NCI-H345 (cell line): ENCODE measurements around the gene NOC4L.
"Not testable (repeated sequence)": the region's sequence is repeated elsewhere in the genome, so short reads cannot be mapped to it uniquely, and the experiment has no call there.

ENCODE experiments used
- DNase-seq: peaks from one replicate; lab custom pipeline; 2025; lab: John Stamatoyannopoulos, UW

NOC4L gene

DNA sequence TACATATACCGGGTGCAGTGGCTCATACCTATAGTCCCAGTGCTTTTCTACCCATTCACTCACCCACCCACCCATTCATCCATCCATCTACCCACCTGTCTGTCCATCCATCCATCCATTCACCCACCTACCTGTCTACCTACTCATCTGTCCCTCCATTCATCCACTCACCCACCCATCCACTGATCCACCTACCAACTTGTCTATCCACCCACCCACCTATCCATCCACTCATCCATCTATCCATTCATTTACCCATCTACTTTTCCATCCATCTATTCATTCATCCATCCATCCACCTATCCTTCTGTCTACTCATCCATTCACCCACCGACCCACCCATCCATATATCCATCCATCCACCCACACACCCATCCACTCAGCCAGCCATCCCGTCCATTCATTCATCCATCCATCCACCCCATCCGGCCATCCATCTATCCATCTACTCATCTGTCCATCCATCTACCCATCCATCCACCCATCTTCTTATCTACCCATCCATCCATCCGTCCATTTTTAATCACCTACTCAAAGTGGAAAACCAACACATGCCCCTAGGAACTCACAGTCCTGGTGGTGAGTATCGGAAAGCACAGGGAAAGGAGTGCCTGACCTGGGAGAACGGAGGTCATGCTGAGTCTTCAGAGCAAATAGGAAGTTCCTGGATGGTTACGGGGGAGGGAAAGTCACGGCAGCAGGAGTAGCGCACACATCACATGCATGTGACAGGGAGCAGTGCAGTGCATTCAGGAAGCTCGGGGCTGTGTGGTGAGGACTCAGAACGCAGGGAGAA, 20.1 kb upstream of the NOC4L start:
- DNase-seq: no peak

DNA sequence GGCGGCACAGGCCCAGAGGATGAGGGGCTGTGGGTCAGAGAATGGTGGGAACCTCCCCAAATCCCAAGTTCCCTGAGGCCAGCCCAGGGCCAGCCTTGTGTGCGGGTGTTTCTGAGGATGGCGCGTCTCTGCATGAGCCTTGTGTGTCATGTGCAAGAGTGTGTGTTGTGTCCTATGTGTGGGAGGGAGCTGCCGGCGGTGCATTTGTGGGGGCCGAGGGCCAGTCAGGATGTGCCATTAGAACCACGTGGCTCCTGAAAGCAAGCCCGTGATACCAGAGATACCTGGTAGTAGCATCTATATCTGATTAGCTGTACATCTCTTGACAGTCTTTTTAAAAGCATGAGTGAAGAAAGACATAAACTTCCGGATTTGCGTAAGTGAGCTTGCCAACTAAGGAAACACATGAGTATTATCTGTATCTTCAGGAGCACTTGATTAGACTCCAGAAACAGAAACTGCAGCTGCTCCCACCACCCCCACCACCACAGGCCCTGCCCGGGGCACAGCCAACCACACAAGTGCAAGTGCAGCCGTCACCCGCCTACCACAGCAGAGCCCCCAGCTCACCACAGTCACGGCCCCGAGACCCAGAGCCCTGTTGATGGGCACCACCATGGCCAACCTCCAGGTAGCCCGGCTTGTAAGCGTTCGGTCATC, 19.4 kb upstream of the NOC4L start:
- no peak for DNase-seq

DNA sequence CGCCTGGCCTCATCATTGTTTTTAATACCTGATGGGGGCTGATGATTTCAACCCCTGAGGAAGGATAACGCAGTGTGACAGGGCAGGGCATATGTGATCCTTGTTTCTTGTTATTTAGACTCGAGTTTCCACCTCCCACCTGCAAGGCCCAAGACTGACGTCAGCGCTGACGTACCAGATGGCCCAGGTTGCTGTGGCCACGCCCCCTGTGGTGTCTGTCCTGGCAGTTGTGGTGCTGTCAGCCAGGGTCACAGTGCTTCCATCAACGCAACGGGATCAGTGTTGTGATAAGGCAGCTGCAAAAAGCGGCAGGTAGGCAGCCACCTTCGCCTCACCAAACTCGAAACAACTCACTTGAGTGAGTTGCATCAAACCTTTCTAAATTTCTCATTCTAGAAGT, 18.5 kb upstream of the NOC4L start:
- no peak for DNase-seq

DNA sequence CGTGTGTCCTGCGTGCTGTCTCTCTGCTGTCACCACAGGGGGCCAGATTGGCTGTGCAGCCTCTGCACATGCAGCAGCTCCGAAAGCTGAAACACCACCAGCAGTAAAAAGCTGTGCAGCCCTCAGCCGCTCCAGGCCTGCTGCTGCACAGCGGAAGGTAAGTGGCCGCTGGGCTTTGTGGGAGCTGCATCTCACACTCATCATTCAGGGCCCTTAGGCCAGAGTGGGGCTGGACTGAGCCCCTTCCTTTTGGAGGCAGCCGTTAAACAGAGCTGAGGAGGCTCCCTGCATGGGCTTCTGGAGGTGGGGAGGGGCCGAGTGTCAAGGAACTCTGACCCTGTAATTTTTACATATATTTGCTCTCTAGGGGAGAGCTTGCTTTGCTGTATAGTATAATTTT, 17.2 kb upstream of the NOC4L start:
- no peak for DNase-seq

DNA sequence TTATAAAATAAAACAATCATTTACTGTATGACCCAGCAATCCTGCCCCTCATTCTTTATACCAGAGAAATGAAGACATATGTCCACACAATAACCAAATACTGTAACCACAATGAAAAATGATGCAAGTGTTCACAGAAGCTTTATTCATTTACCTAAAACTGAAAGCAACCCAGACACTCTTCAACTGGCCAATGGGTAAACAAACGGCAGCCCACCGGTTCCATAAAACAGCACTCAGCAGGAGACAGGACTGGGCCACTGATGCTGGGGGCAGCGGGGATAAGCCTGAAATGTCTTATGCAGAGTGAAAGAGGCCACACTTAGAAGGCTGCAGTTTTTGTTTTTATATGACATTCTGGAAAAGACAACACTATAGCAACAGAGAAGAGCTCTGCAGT, 15.2 kb upstream of the NOC4L start:
- no peak for DNase-seq

DNA sequence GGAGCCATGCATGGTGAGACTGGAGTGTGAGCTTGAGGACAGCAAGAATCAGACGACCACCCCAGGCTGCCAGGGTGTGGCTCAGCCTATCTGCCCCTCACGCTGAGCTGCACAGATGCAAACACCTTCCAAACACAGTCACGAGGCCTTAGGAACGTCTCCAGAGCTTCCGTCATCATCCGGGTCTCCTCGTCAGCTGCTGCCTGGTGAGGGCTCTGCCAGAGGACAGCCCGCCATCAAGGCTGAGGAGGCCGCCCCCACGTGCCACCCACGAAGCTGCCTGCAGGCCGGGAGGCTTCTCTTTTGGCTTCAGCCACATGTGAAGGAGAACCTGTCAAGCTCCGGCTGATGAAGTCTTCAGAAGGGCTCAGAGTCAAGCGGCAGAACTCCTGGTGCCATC, 13.6 kb upstream of the NOC4L start:
- no peak for DNase-seq

DNA sequence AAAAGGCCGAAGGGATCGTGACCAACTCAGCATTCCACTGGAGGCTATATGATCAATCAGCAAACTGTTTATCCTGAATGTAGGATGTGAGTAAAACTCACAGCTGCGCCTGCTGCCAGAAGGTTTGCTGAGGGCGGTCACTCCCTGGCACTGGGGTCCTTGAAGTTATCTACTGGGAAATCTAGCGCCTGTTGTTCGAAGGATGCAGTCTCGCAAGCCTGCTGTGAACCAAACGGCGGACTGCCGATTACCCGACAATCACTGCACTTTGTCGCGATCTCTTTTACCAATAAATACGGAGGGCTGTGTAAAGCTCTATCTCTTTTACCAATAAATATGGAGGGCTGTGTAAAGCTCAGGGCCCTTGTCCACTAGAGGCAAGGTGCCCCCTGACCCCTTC, 13.0 kb upstream of the NOC4L start:
- DNase-seq: no peak

DNA sequence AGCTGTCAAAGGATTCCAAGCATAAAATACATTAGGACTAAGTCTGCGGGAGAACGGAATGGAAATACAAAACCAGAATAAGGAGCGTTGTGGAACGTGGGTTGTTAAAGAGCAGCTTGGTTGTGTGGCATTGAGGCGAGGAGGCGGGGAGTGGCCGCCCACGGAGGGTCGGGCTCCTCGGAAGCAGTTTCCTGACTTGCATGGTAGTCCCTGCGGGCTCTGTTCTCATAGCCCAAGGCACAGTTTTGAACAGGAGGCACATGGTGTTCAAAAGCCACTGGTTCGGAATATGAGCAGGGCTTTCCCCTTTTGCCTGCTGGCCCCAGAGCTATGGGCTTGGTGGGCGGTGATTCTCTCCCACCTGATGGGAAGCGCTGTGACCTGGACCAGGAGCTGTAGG, 12.3 kb upstream of the NOC4L start:
- DNase-seq: no peak

DNA sequence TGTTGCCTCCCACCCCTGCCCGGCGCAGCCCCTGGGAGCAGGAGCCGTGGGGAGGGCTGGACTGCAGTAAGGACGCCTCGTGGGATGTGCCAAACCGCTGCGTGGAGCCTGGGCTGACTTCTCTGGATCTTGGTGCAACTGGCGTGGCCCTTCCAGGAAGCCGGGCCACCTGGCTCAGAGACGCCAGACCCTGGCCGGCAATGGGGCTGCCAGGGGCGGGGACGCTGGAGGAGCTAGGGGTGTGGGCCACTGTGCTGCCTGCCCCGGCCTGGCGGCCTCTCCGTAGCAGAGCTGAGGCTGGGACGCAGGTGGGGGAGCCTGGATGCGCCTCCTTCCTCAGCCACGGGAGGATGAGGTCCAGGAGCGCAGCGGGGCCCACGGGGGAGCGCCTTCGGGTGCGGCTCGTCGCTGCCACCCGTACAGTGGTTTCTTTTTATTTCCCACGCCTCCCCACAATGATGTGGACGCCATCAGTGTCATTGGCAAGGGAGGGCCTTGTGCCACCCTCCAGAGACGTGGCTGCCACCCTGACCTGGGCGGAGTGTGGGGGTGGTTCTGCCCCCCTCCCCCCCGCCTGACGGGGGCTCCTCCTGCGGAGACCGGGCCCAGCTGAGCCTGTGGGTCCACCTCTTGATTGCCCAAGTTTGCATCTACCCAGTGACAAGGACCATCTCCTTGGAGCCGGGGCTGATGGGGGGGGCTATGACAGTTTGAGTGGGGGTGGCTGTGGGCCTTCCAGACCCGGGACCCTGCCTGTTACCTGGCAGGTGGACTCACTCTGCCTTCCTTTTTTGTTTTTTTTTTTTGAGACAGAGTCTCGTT, 11.4 kb upstream of the NOC4L start:
- no peak for DNase-seq

DNA sequence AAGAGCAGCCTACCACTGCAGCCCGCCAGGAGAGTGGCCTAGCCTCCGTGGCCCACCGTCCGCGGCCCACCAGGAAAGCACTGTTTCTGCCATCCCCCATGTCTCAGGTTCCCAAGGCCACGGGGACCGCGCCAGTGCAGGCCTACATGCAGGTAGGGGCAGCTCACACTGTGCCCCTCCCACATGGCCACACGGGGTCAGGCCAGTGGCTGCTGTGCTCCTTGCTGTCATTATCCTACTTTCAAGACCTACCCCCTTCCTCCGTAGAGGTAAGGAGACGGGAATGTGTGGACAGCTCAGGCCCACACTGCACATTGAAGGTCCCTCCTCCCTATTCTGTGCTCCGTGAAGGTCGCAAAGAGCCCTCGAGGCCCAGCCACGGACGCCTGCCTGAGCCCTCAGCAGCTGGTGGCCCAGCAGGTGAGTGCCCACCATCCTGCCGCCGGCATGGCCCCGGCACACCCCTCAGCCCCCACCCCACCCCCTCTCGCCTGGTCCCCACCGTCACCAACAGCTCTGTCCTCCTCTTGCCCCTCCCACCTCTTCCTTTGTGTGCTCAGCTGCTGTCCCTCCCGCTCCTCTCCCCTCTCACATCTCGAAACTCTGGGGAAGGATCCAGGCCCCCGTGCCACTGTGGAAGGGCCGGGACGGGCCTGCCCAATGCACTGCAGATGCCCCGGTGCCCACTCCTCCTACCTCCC, 10.2 kb upstream of the NOC4L start:
- DNase-seq: peak; percentile 81

DNA sequence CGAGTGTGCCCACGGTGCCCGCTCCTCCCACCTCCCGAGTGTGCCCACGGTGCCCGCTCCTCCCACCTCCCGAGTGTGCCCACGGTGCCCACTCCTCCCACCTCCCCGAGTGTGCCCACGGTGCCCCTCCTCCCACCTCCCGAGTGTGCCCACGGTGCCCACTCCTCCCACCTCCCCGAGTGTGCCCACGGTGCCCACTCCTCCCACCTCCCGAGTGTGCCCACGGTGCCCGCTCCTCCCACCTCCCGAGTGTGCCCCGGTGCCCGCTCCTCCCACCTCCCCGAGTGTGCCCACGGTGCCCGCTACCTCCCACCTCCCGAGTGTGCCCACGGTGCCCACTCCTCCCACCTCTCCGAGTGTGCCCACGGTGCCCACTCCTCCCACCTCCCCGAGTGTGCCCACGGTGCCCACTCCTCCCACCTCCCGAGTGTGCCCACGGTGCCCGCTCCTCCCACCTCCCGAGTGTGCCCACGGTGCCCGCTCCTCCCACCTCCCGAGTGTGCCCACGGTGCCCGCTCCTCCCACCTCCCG, 9.5 kb upstream of the NOC4L start:
- DNase-seq: not testable (repeated sequence)

DNA sequence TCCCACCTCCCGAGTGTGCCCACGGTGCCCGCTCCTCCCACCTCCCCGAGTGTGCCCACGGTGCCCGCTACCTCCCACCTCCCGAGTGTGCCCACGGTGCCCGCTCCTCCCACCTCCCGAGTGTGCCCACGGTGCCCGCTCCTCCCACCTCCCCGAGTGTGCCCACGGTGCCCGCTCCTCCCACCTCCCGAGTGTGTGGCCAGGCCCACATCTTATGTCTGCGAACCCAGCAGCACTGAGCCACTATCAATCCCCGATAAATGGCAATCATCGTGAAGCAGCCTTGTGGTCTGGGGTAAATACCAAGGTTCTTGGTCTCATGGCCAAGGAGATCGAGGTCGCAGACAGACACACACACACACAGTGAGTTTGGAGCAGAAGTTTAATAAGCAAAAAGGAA, 8.0 kb upstream of the NOC4L start:
- DNase-seq: not testable (repeated sequence)

DNA sequence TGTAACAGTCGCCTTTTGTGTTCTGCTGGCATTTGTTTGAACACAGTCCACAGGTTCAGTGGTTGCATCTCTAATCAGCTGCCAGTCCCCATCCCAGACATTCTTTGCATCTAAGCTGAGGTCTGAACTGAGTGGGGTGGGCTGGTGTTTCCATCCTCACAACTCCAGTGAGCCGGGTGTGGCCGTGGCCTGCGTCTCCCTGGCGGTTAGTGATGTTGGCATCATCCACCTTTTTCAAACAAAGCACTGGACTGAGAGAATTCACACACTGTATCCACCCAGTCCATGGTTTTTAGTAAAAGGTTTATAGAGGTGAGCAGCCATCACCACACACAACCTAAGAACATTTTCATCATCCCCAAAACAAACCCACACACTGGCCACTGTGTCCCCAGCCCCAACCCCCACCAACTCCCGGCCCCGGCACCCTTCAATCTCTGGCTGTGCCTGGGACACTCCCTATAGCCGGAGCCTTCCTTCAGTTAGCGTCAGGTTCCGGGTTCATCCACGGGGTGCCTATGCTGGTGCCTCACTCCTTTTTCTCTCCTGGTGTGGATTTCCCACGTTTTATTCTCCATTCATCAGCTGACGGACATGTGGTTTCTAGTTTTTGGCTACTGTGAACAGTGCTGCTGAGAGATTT, 6.7 kb upstream of the NOC4L start:
- no peak for DNase-seq

DNA sequence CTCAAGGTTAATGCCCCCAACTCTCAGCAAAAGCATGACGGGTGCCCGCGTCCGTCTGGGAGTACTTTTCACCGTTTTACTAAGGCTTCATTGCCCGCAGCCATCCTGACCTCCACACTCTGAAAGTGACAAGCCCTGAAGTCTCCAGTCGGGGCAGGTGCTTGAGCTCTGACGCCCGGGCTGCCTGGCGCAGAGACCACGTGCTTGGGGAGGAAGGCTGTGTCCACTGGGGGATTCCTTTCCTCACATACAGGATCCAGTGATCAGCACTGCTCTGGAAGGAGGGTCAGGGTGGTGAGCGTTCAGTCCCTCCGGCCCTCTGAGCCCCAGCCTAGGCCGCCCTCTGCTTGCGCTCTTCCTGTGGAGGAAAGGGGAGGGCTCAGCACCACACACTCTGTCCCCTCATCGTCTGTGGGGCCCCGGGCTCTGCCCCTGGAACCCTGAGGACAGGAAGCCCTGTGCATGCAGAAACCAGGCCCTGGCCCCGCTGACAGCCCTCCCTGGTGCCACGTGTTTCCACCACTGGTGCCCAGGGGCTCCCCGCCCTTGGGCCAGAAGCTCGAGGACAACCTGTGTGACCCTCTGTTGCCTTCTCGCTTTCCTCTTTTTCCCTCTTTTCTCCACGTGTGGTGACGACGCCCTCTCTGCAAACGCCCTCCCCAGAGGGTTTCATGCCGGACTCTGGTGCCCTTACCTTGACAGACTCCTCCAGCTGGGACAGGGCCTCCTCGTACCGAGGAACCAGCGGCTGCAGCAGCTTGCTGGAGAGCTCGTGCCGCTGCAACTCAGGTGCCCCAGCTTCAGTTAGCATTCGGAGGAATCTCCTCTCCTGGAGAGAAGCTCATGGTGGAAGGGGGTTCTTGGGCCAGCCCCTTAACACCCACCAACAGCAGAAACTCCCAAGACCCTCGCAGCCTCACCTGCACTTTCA, 5.1 kb upstream of the NOC4L start:
- no peak for DNase-seq

DNA sequence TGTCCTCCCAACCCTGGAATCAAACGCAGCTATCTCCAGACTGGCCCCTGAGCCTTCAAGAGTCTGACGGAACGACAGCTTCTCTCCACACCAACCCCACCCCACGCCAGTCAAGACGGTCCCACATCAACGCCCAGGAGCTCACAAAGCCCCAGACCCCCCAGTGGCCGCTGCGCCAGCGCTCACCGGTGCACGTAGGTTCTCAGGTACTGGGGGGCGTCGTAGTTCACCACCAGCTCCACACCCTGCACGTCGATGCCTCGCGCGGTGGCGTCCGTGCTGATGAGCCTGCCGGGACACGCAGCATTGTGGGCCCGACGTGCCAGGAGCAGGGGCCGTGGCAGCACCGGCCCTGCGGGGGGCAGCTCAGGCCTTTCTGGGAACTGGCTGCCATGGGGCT, 4.3 kb upstream of the NOC4L start:
- no peak for DNase-seq

DNA sequence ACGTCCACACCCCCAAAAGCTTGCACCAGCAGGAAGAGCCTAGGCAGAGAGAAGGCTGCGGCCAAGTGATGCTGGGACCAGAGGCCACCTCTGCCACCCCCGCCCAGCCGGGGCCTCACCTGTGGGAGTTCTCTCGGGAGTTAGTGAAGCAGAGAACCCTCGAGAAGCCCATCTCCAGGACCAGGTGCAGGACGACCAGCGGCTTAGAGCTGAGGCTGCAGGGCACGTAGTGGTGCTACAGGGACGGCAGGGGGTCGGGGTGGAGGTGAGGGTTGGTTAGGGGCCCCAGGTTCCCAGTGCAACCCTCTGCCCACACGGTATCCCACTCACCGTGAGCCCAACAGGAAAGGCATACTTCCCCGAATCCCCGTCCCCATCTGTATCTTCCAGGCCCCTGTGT, 3.8 kb upstream of the NOC4L start:
- no peak for DNase-seq

DNA sequence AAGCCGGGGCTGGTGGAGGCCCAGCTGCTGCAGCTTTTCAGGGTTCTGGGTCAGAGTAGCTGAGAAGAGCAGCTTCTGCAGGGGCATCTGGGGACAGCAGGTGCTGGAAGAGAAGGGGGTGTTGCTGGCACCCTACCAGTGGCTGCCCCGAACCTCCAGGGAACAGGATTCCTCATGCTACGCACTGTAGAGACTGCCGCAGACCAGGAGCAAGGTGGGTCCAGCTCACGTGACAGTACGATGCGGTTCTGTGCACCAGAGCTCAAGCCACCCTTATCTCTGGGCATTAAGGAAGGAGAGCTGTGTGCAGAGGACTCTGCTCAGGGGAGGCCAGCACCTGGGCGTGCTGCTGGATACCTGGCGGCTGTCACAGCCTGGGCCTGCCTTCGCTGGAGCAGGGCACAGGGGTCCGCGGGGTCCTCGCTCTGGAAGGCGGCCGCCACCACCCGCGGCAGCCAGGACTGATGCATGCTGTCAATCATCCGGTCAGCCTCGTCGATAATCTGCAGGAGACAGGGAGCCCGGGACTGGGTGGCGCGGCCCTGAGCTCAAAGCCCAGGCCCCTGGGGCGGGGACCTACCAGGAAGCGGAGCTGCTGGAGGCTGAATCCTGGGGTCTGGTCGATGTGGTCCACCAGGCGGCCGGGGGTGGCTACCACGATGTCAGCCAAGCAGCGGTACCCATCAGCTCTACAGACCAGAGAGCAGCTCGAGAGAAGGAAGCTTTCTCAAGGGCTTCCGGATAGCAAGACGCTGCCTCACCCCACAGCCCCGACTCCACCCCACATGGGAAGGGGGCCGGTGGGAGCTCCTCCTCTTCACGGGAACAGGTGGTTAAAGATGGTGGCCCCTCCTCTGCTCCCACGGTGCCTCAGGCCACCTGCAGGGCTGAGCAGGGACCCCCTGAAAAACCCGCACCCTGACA, 3.1 kb upstream of the NOC4L start:
- no peak for DNase-seq

DNA sequence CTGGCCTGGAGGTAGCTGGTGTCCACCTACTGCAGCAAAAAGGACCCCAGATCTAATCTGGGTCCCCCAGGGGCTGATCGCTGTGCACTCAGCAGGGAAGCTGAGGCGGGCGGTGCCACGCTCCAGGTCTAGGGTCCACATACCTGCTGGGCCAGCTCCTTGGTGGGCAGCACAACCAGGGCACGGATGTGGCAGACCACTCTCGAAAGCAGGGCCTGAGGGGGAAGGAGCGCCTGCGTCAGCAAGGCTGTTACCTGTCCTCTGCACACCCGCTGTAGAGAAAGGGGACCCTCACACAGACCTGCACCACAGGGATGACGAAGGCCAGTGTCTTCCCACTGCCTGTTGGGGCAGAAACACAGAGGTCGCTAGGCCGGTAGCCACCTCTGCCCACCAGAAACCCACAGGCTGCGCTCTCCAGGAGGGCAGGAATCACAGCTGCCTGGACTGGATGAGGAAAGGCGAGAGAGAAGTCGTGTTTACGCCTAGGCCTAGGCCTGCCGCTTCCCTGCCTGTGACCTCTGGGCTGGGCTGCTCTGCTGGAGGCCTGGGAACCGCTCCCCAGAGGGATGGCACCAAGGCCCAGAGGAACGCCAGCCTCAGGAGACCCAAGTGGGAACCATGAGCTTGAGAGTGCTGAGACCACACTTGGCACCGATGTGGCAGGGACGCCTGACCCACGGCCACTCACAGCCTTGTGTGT, 2.1 kb upstream of the NOC4L start:
- DNase-seq: no peak
